ENCODE measurements around the gene PLCB4. TPM values are rescaled to one million over a fixed set of nuclear protein-coding genes. Genes with fewer than 3 reads are reported as not detected.
"Not testable (repeated sequence)": the region's sequence is repeated elsewhere in the genome, so short reads cannot be mapped to it uniquely, and the experiment has no call there.

PLCB4 gene
- total RNA-seq, 2 experiments from 2014 or later, result not detected

GRCh38 chr20:9385345-9386310, 316.7 kb downstream of the PLCB4 start:
- CTCF ChIA-PET; H3K27me3 Mint-ChIP-seq; H3K36me3 Mint-ChIP-seq (ENCODE audit: low read depth); POLR2A ChIA-PET; DNase-seq; H3K4me1 Mint-ChIP-seq; H3K4me3 Mint-ChIP-seq; H3K27ac Mint-ChIP-seq; H3K9me3 Mint-ChIP-seq: not testable (repeated sequence)

GRCh38 chr20:9388160-9388812, 319.4 kb downstream of the PLCB4 start:
- no peak for DNase-seq
- ChIA-PET POLR2A (no interaction called here), CTCF (no interaction called here)
- H3K27ac Mint-ChIP-seq, result no peak overlapping the region
- no peaks in the 10 kb centered on the region for H3K36me3 Mint-ChIP-seq (ENCODE audit: low read depth)
- H3K9me3 Mint-ChIP-seq, result peaks cover 3% of the 10 kb centered on the region
- H3K27me3 Mint-ChIP-seq, result no peaks in the 10 kb centered on the region
- H3K4me1 Mint-ChIP-seq, result peaks cover 4% of the 10 kb centered on the region
- H3K4me3 Mint-ChIP-seq, result no peak overlapping the region

- ChIA-PET POLR2A (interaction anchor here (0.5 kb wide), 1 partner anchor 1923 kb away, joined by 3 read pairs; no protein-coding TSS in a partner anchor), CTCF (no interaction called here)
- no peak for DNase-seq
- Mint-ChIP-seq H3K4me1 (peaks cover 4% of the 10 kb centered on the region), H3K36me3 (ENCODE audit: low read depth) (no peaks in the 10 kb centered on the region), H3K4me3 (no peak overlapping the region), H3K9me3 (peaks cover 3% of the 10 kb centered on the region), H3K27ac (no peak overlapping the region), H3K27me3 (no peaks in the 10 kb centered on the region)
These were observed 319.9 kb downstream of the PLCB4 start for GRCh38 chr20:9388813-9389161.

- Mint-ChIP-seq H3K36me3 (ENCODE audit: low read depth) (no peaks in the 10 kb centered on the region), H3K4me3 (no peak overlapping the region), H3K27me3 (no peaks in the 10 kb centered on the region), H3K27ac (no peak overlapping the region), H3K9me3 (peaks cover 3% of the 10 kb centered on the region), H3K4me1 (peaks cover 4% of the 10 kb centered on the region)
- POLR2A ChIA-PET, result interaction anchor here (0.5 kb wide), 1 partner anchor 1924 kb away, joined by 3 read pairs; no protein-coding TSS in a partner anchor
- CTCF ChIA-PET, result no interaction called here
- DNase-seq, result no peak
These were observed 320.5 kb downstream of the PLCB4 start for GRCh38 chr20:9389346-9389745.

- ChIA-PET CTCF (no interaction called here), POLR2A (no interaction called here)
- peaks cover 4% of the 10 kb centered on the region for H3K4me1 Mint-ChIP-seq
- no peak for DNase-seq
- H3K27me3 Mint-ChIP-seq, result no peaks in the 10 kb centered on the region
- no peaks in the 10 kb centered on the region for H3K36me3 Mint-ChIP-seq (ENCODE audit: low read depth)
- no peak overlapping the region for H3K27ac Mint-ChIP-seq
- no peak overlapping the region for H3K4me3 Mint-ChIP-seq
- peaks cover 3% of the 10 kb centered on the region for H3K9me3 Mint-ChIP-seq
These were observed 321.6 kb downstream of the PLCB4 start for GRCh38 chr20:9390441-9390840.

GRCh38 chr20:9392892-9393857, 324.3 kb downstream of the PLCB4 start:
- no peak overlapping the region for H3K4me3 Mint-ChIP-seq
- no peak for DNase-seq

GRCh38 chr20:9395971-9396370, 327.1 kb downstream of the PLCB4 start:
- peaks cover 4% of the 10 kb centered on the region for H3K4me1 Mint-ChIP-seq
- CTCF ChIA-PET, result interaction anchor here (0.7 kb wide), 1 partner anchor 221 kb away, joined by 3 read pairs; no protein-coding TSS in a partner anchor

More at GRCh38 chr20:9392892-9393857, 324.3 kb downstream of the PLCB4 start:
- no peaks in the 10 kb centered on the region for H3K9me3 Mint-ChIP-seq
- no peaks in the 10 kb centered on the region for H3K36me3 Mint-ChIP-seq (ENCODE audit: low read depth)
- CTCF ChIA-PET, result no interaction called here
- POLR2A ChIA-PET, result no interaction called here
- no peaks in the 10 kb centered on the region for H3K27me3 Mint-ChIP-seq
- no peak overlapping the region for H3K27ac Mint-ChIP-seq
- peaks cover 4% of the 10 kb centered on the region for H3K4me1 Mint-ChIP-seq

GRCh38 chr20:9397928-9398327, 329.0 kb downstream of the PLCB4 start:
- Mint-ChIP-seq H3K27ac (no peak overlapping the region), H3K4me3 (no peak overlapping the region), H3K9me3 (no peaks in the 10 kb centered on the region), H3K4me1 (no peaks in the 10 kb centered on the region), H3K36me3 (ENCODE audit: low read depth) (no peaks in the 10 kb centered on the region), H3K27me3 (no peaks in the 10 kb centered on the region)
- no peak for DNase-seq
- POLR2A ChIA-PET, result no interaction called here
- CTCF ChIA-PET, result no interaction called here

More at GRCh38 chr20:9395971-9396370, 327.1 kb downstream of the PLCB4 start:
- H3K4me3 Mint-ChIP-seq, result no peak overlapping the region
- POLR2A ChIA-PET, result no interaction called here
- H3K27ac Mint-ChIP-seq, result no peak overlapping the region
- no peak for DNase-seq
- H3K9me3 Mint-ChIP-seq, result no peaks in the 10 kb centered on the region
- no peaks in the 10 kb centered on the region for H3K36me3 Mint-ChIP-seq (ENCODE audit: low read depth)
- H3K27me3 Mint-ChIP-seq, result no peaks in the 10 kb centered on the region

- ChIA-PET POLR2A (no interaction called here), CTCF (no interaction called here)
- Mint-ChIP-seq H3K36me3 (ENCODE audit: low read depth) (no peaks in the 10 kb centered on the region), H3K27ac (no peak overlapping the region), H3K4me3 (no peak overlapping the region), H3K4me1 (no peaks in the 10 kb centered on the region), H3K9me3 (no peaks in the 10 kb centered on the region), H3K27me3 (no peaks in the 10 kb centered on the region)
- no peak for DNase-seq
These were observed 330.0 kb downstream of the PLCB4 start for GRCh38 chr20:9398882-9399281.

GRCh38 chr20:9399322-9399721, 330.4 kb downstream of the PLCB4 start:
- DNase-seq, result no peak
- ChIA-PET POLR2A (no interaction called here), CTCF (no interaction called here)
- H3K27me3 Mint-ChIP-seq, result no peaks in the 10 kb centered on the region
- no peaks in the 10 kb centered on the region for H3K9me3 Mint-ChIP-seq
- no peak overlapping the region for H3K27ac Mint-ChIP-seq
- H3K4me1 Mint-ChIP-seq, result no peaks in the 10 kb centered on the region
- no peak overlapping the region for H3K4me3 Mint-ChIP-seq
- H3K36me3 Mint-ChIP-seq (ENCODE audit: low read depth), result no peaks in the 10 kb centered on the region

- Mint-ChIP-seq H3K4me3 (no peak overlapping the region), H3K36me3 (ENCODE audit: low read depth) (no peaks in the 10 kb centered on the region), H3K4me1 (no peaks in the 10 kb centered on the region), H3K27me3 (no peaks in the 10 kb centered on the region), H3K9me3 (no peaks in the 10 kb centered on the region), H3K27ac (no peak overlapping the region)
- ChIA-PET CTCF (no interaction called here), POLR2A (no interaction called here)
- DNase-seq, result no peak
These were observed 331.5 kb downstream of the PLCB4 start for GRCh38 chr20:9400171-9401025.

GRCh38 chr20:9401371-9401770, 332.5 kb downstream of the PLCB4 start:
- Mint-ChIP-seq H3K4me3 (no peak overlapping the region), H3K27me3 (no peaks in the 10 kb centered on the region), H3K4me1 (no peaks in the 10 kb centered on the region), H3K36me3 (ENCODE audit: low read depth) (no peaks in the 10 kb centered on the region), H3K27ac (no peak overlapping the region), H3K9me3 (no peaks in the 10 kb centered on the region)
- no peak for DNase-seq
- CTCF ChIA-PET, result no interaction called here
- POLR2A ChIA-PET, result no interaction called here

Measured in activated CD4-positive, alpha-beta T cell treated with anti-CD3 and anti-CD28 coated beads, Interleukin-2, amount 10 ng/mL, durations not matched to agents 7 days and 5 days (primary cell).